Nephron progenitor cell (in vitro differentiated cells): Measurements from ENCODE around the gene PCDHGA4.
"Not testable (repeated sequence)": the region's sequence is repeated elsewhere in the genome, so short reads cannot be mapped to it uniquely, and the experiment has no call there.

Source experiments
- DNase-seq: peaks from one replicate; pipeline ENCODE4 v3.0.0; 2021
- H3K27ac Mint-ChIP-seq: 2 replicates; pipeline ENCODE4 v1.8.0; 2021; ENCODE audit warnings: mild to moderate bottlenecking, moderate library complexity, mixed read lengths
- H3K27me3 Mint-ChIP-seq: 2 replicates; pipeline ENCODE4 v1.8.0; 2021; ENCODE audit warnings: mild to moderate bottlenecking, low read depth, mixed read lengths; ENCODE audit not compliant: poor library complexity
- H3K36me3 Mint-ChIP-seq: 2 replicates; pipeline ENCODE4 v1.8.0; 2021; ENCODE audit warnings: low read depth, mixed read lengths
- H3K4me1 Mint-ChIP-seq: 2 replicates; pipeline ENCODE4 v1.8.0; 2021; ENCODE audit warnings: mixed read lengths
- H3K4me3 Mint-ChIP-seq: 2 replicates; pipeline ENCODE4 v1.8.0; 2021; ENCODE audit warnings: mild to moderate bottlenecking, moderate library complexity, mixed read lengths
- H3K9me3 Mint-ChIP-seq: 2 replicates; pipeline ENCODE4 v1.8.0; 2021; ENCODE audit warnings: mild to moderate bottlenecking, moderate library complexity, mixed read lengths
- CTCF ChIP-seq: fragments of 200-600 bp; sonication (generic); IDR thresholded peaks from 2 replicates; pipeline ENCODE4 v1.5.0; 2021; ENCODE audit warnings: antibody characterized with exemption

PCDHGA4 gene

GRCh38 chr5:141338538-141339306 lies 16.1 kb upstream of the PCDHGA4 start, which contains the start of gene PCDHGA2:
Gene PCDHGA2, plus strand, starts transcription at chr5:141338760.
- H3K36me3 Mint-ChIP-seq, result peaks cover 10% of the 10 kb centered on the region
- H3K4me3 Mint-ChIP-seq, result no peak within 1 kb of the TSS
- H3K27ac Mint-ChIP-seq, result no peak within 1 kb of the TSS
- H3K9me3 Mint-ChIP-seq, result peaks cover 91% of the 10 kb centered on the region
- no peak for DNase-seq
- no peaks in the 10 kb centered on the region for H3K4me1 Mint-ChIP-seq
- peaks cover 3% of the 10 kb centered on the region for H3K27me3 Mint-ChIP-seq
- no peak for TF ChIP-seq CTCF

GRCh38 chr5:141340781-141341354 lies 14.0 kb upstream of the PCDHGA4 start:
- Mint-ChIP-seq H3K9me3 (peaks cover 91% of the 10 kb centered on the region), H3K36me3 (peaks cover 14% of the 10 kb centered on the region)
- H3K27ac Mint-ChIP-seq, H3K4me3 Mint-ChIP-seq, H3K27me3 Mint-ChIP-seq, H3K4me1 Mint-ChIP-seq, DNase-seq: not testable (repeated sequence)

GRCh38 chr5:141342773-141343172 lies 12.0 kb upstream of the PCDHGA4 start:
- Mint-ChIP-seq H3K27ac (no peak overlapping the region), H3K4me3 (no peak overlapping the region), H3K4me1 (no peaks in the 10 kb centered on the region), H3K27me3 (peaks cover 3% of the 10 kb centered on the region), H3K9me3 (peaks cover 89% of the 10 kb centered on the region), H3K36me3 (peaks cover 24% of the 10 kb centered on the region)
- DNase-seq, result no peak
- TF ChIP-seq CTCF, result no peak

- Mint-ChIP-seq H3K27ac (no peak within 1 kb of the TSS), H3K27me3 (peaks cover 3% of the 10 kb centered on the region), H3K36me3 (peaks cover 23% of the 10 kb centered on the region), H3K4me1 (no peaks in the 10 kb centered on the region), H3K4me3 (no peak within 1 kb of the TSS), H3K9me3 (peaks cover 87% of the 10 kb centered on the region)
- TF ChIP-seq CTCF, result no peak
- DNase-seq, result no peak
Measured at GRCh38 chr5:141343242-141343952, 11.4 kb upstream of the PCDHGA4 start, which contains the start of gene PCDHGA3. Gene PCDHGA3, plus strand, starts transcription at chr5:141343829. Its CDS starts 205 bp downstream, at chr5:141344034.

GRCh38 chr5:141343953-141344463 lies 10.8 kb upstream of the PCDHGA4 start:
- Mint-ChIP-seq H3K36me3 (peaks cover 18% of the 10 kb centered on the region), H3K27ac (no peak overlapping the region), H3K4me1 (no peaks in the 10 kb centered on the region), H3K9me3 (peaks cover 87% of the 10 kb centered on the region), H3K27me3 (no peaks in the 10 kb centered on the region), H3K4me3 (no peak overlapping the region)
- DNase-seq, result no peak
- no peak for TF ChIP-seq CTCF

GRCh38 chr5:141345327-141345726 lies 9.5 kb upstream of the PCDHGA4 start:
- Mint-ChIP-seq H3K9me3 (peaks cover 87% of the 10 kb centered on the region), H3K27me3 (peaks cover 4% of the 10 kb centered on the region), H3K27ac (no peak overlapping the region), H3K4me3 (no peak overlapping the region), H3K36me3 (peaks cover 21% of the 10 kb centered on the region), H3K4me1 (no peaks in the 10 kb centered on the region)
- no peak for TF ChIP-seq CTCF
- DNase-seq, result no peak

- not testable (repeated sequence) for H3K4me3 Mint-ChIP-seq, DNase-seq, H3K4me1 Mint-ChIP-seq, H3K27ac Mint-ChIP-seq, H3K27me3 Mint-ChIP-seq
- peaks cover 22% of the 10 kb centered on the region for H3K36me3 Mint-ChIP-seq
- H3K9me3 Mint-ChIP-seq, result peaks cover 90% of the 10 kb centered on the region
Measured at GRCh38 chr5:141346017-141346416, 8.8 kb upstream of the PCDHGA4 start.
